ENCODE results near the gene FILIP1L.

DNA sequence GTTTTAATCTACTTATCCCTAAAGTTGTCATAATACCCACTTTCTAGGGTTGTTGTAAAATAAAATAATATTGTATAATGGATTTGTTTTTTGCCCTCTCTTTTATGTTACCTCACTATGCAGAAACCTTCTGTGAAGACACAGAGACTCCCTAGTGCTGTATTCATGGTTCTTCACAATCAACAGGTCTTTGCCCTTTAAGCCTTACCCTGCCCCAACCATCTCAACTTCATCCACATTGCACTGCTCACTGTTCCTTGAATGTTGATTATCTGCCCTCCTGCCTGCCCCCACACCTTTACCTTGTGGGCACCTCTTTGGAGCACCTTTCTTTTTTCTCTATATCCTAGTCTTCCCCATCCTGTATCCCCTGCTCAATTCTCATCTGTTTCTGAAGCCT, 275.5 kb downstream of the FILIP1L start:
- TF ChIP-seq, protein P1, sequence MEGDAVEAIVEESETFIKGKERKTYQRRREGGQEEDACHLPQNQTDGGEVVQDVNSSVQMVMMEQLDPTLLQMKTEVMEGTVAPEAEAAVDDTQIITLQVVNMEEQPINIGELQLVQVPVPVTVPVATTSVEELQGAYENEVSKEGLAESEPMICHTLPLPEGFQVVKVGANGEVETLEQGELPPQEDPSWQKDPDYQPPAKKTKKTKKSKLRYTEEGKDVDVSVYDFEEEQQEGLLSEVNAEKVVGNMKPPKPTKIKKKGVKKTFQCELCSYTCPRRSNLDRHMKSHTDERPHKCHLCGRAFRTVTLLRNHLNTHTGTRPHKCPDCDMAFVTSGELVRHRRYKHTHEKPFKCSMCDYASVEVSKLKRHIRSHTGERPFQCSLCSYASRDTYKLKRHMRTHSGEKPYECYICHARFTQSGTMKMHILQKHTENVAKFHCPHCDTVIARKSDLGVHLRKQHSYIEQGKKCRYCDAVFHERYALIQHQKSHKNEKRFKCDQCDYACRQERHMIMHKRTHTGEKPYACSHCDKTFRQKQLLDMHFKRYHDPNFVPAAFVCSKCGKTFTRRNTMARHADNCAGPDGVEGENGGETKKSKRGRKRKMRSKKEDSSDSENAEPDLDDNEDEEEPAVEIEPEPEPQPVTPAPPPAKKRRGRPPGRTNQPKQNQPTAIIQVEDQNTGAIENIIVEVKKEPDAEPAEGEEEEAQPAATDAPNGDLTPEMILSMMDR (IDR thresholded peaks at IDR 0.05) = no peak
- TF ChIP-seq EZH2 (IDR thresholded peaks at IDR 0.05) = no peak
- no peak for TF ChIP-seq EZH2phosphoT487 (IDR thresholded peaks at IDR 0.05)
